ENCODE results near the gene TAGLN. TPM values are rescaled to one million over a fixed set of nuclear protein-coding genes. Genes with fewer than 3 reads are reported as not detected.
A peak's percentile ranks its signal among the peaks of the same experiment; 100 is the strongest.

The TAGLN gene
- total and polyA plus RNA-seq, 2 experiments from 2014 or later: 82.5 to 1,052 TPM

DNA sequence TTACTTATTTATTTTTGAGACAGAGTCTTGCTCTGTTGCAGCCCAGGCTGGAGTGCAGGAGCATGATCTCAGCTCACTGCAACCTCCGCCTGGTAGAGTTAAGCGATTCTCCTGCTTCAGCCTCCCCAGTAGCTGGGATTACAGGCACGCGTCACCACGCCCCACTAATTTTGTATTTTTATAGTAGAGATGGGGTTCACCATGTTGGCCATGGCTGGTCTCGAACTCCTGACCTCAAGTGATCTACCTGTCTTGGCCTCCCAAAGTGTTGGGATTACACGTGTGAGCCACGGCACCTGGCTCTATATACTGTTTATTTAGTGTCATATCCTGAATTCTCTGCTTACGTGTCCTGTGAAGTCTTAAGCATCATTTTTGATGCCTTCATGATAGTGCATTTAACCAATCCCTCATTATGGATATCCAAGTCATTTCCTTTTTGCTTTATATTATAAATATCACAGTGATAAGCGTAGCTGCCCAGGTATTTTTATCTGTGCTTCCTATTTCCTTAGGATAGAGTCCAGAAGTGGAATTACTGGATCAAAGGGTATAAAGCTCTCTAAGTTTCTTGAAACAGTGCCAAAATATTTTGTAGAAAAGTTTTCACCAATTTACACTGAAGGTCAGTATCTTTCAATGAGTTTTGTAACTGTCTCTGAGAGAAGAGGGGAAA is 21.5 kb upstream of the TAGLN start:
- peak overlapping the region; percentile 90 for H3K27ac ChIP-seq
- H3K27me3 ChIP-seq: no peaks in the 10 kb centered on the region
- TF ChIP-seq, protein P1, sequence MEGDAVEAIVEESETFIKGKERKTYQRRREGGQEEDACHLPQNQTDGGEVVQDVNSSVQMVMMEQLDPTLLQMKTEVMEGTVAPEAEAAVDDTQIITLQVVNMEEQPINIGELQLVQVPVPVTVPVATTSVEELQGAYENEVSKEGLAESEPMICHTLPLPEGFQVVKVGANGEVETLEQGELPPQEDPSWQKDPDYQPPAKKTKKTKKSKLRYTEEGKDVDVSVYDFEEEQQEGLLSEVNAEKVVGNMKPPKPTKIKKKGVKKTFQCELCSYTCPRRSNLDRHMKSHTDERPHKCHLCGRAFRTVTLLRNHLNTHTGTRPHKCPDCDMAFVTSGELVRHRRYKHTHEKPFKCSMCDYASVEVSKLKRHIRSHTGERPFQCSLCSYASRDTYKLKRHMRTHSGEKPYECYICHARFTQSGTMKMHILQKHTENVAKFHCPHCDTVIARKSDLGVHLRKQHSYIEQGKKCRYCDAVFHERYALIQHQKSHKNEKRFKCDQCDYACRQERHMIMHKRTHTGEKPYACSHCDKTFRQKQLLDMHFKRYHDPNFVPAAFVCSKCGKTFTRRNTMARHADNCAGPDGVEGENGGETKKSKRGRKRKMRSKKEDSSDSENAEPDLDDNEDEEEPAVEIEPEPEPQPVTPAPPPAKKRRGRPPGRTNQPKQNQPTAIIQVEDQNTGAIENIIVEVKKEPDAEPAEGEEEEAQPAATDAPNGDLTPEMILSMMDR (IDR thresholded peaks at IDR 0.05; ENCODE audit: low read depth, low read length): no peak

DNA sequence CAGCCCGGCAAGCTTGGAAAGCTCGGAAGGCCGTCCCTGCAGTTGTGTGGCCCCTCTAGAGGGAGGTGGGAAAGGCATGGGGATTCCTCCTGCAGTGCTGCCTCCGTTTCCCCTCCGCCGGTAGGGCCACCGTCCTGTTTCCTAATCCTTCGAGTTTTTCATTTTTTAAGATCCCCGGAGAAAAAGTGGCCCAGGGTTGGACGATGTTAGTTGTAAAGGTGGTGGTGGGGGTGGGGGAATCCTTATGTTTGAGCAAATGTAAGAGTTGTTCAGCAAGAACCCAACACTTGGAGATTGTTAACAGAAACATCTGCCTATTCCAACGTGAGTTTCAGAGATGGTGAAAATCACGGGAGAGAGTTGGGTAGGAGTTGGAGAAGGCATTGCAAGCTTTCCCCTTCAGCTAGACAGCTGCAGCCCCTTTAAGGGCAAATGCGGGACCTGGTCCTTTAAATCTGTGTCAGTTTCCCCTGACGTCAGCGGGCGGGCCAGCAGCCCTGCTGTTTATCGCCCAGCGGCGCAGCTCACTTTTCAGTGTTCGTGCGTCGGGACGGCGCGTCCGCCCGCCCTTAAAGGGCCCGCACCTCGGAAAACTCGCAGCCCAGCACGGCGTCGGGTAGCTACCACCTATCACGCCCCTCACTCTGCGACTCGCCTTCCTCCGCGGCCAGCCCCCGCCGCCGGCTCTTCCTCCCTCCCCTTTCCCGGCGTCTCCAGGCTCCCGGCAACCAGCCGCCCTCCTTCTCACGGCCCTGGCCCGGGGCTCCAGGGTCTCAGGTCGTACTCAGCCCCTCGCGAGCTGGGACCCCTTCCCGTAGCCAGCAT is 20.7 kb upstream of the TAGLN start, which contains the start of gene SIDT2:
SIDT2 (plus strand) TSS at position 534 of the 825 bp plus-strand sequence. CDS start 521 bp downstream, outside the sequence.
- Histone ChIP-seq H3K36me3 (no peaks in the 10 kb centered on the region), H3K4me1 (ENCODE audit: low read depth) (peaks cover 19% of the 10 kb centered on the region), H3K9me3 (ENCODE audit: low read depth) (no peaks in the 10 kb centered on the region), H3K4me3 (peak within 1 kb of the TSS; percentile 81), H3K27me3 (no peaks in the 10 kb centered on the region), H3K27ac (peak within 1 kb of the TSS; percentile 90)
- TF ChIP-seq, protein P1 (IDR thresholded peaks at IDR 0.05; ENCODE audit: low read depth, low read length): no peak
- DNase-seq (ENCODE audit: low read depth in 1 of 2, low spot score in 1 of 2): peak; percentile 97 to 99

More for the DNA sequence above, 21.5 kb upstream of the TAGLN start:
- H3K36me3 ChIP-seq: no peaks in the 10 kb centered on the region
- DNase-seq (ENCODE audit: low read depth in 1 of 2, low spot score in 1 of 2): no peak
- peak overlapping the region; percentile 81 for H3K4me3 ChIP-seq
- H3K4me1 ChIP-seq (ENCODE audit: low read depth): peaks cover 27% of the 10 kb centered on the region
- H3K9me3 ChIP-seq (ENCODE audit: low read depth): no peaks in the 10 kb centered on the region

GRCh38 chr11:117179048-117179999 is 19.8 kb upstream of the TAGLN start:
- Histone ChIP-seq H3K27ac (peak overlapping the region; percentile 90), H3K4me1 (ENCODE audit: low read depth) (peaks cover 15% of the 10 kb centered on the region), H3K36me3 (peaks cover 6% of the 10 kb centered on the region), H3K4me3 (peak overlapping the region; percentile 81), H3K9me3 (ENCODE audit: low read depth) (no peaks in the 10 kb centered on the region), H3K27me3 (no peaks in the 10 kb centered on the region)
- peak; percentile 63 to 71 for DNase-seq (ENCODE audit: low read depth in 1 of 2, low spot score in 1 of 2)
- TF ChIP-seq, protein P1 (IDR thresholded peaks at IDR 0.05; ENCODE audit: low read depth, low read length): no peak

DNA sequence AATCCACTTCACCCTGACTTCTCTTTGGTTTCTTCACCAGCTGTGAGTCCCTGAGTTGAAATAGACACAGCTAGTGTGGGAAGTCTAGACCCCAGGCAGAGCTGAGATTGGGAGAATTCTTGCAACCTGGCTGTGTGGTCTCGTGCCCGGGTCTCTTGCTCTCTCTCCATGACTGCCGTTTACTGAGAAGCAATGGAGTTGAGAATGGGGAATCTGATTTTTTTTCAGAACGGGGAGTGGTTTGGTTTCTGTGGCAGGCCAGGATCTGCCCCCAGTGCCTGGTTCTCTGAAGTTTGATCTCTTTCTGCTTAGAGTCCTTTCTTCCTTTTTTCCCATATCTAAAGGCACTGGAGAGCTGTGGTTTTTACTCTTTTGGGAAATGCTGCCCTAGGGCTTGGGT is 19.1 kb upstream of the TAGLN start:
- H3K4me3 ChIP-seq: peak overlapping the region; percentile 81
- DNase-seq (ENCODE audit: low read depth in 1 of 2, low spot score in 1 of 2): peak in 1 of 2 donors; percentile 61
- H3K9me3 ChIP-seq (ENCODE audit: low read depth): no peaks in the 10 kb centered on the region
- no peaks in the 10 kb centered on the region for H3K27me3 ChIP-seq
- H3K27ac ChIP-seq: peak overlapping the region; percentile 90
- TF ChIP-seq, protein P1 (IDR thresholded peaks at IDR 0.05; ENCODE audit: low read depth, low read length): no peak
- H3K36me3 ChIP-seq: peaks cover 6% of the 10 kb centered on the region
- peaks cover 15% of the 10 kb centered on the region for H3K4me1 ChIP-seq (ENCODE audit: low read depth)
